GM18511 (cell line): ENCODE measurements around the gene PRKAR1B.

ENCODE experiments used
- ATAC-seq: cut with Tn5 transposase; IDR thresholded peaks from one replicate; pipeline ENCODE4 v1.9.1; 2021; ENCODE audit warnings: mild to moderate bottlenecking, moderate library complexity; ENCODE audit not compliant: unreplicated experiment

PRKAR1B gene

GRCh38 chr7:576524-577277, 150.4 kb downstream of the PRKAR1B start:
- no peak for ATAC-seq

- ATAC-seq = no peak
Measured at GRCh38 chr7:575425-576366, 151.4 kb downstream of the PRKAR1B start.

- no peak for ATAC-seq
Measured at GRCh38 chr7:574661-575395, 152.3 kb downstream of the PRKAR1B start.

- ATAC-seq = no peak
Measured at GRCh38 chr7:573933-574381, 153.1 kb downstream of the PRKAR1B start.

GRCh38 chr7:573269-573932, 153.7 kb downstream of the PRKAR1B start:
- no peak for ATAC-seq

GRCh38 chr7:572416-573268, 154.4 kb downstream of the PRKAR1B start:
- no peak for ATAC-seq

GRCh38 chr7:571718-572415, 155.2 kb downstream of the PRKAR1B start:
- no peak for ATAC-seq

- ATAC-seq = no peak
Measured at GRCh38 chr7:571096-571717, 155.9 kb downstream of the PRKAR1B start.

- ATAC-seq = no peak
Measured at GRCh38 chr7:570801-571070, 156.3 kb downstream of the PRKAR1B start.

- ATAC-seq = no peak
Measured at GRCh38 chr7:569996-570800, 156.9 kb downstream of the PRKAR1B start.

GRCh38 chr7:569071-569855, 157.8 kb downstream of the PRKAR1B start:
- ATAC-seq = no peak

GRCh38 chr7:568031-568951, 158.8 kb downstream of the PRKAR1B start:
- ATAC-seq = no peak

GRCh38 chr7:567305-567883, 159.7 kb downstream of the PRKAR1B start:
- ATAC-seq = no peak

GRCh38 chr7:566100-566499, 161.0 kb downstream of the PRKAR1B start:
- ATAC-seq = no peak

- no peak for ATAC-seq
Measured at GRCh38 chr7:564176-564865, 162.8 kb downstream of the PRKAR1B start.
